HG03108 (cell line): ENCODE results near the gene ULK3.

Experiments used
- ATAC-seq: cut with Tn5 transposase; IDR thresholded peaks from one replicate; pipeline ENCODE4 v1.9.1; 2021; ENCODE audit warnings: moderate library complexity; ENCODE audit not compliant: unreplicated experiment

Gene ULK3

DNA sequence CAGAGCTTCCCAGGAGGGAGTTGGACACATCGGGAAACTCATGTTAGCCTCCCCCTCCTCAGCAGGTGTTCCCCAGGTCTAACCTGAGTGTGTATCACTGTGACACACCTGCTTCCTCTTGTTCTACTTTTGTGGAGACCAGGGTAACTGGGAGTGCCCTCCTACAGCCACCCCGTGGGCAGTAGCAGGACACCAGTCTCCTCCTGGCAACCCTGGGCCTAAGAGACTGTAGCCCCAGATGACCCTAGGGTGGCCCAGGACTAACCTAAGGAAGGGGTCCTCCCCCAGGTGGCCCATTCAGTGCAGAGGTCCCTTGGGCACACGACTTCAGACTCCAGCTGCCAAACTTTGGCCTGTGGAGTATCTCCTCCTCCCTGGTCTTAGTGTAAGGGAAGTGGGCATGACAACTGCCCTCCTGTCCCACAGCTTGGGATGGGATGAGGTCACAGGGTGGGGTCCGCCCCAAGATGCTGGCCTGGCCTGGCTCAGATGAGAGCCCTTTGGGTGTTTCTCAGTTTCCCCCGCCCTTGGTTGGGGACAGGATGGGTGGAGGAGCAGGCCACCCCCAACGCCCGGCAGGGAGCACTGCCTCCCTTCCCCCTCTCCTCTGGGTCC, 56.3 kb downstream of the ULK3 start:
- ATAC-seq: no peak
